GM06990 (cell line): ENCODE measurements around the gene BST1.

Experiments
- DNase-seq: peaks from one replicate; pipeline ENCODE4 v3.0.0-alpha.2; 2011; ENCODE audit not compliant: insufficient read length; ENCODE audit errors: extremely low read depth
- H3K27me3 ChIP-seq: replicated peaks from 2 replicates; pipeline ENCODE4 v1.6.0; 2011; ENCODE audit warnings: low read length; ENCODE audit not compliant: control insufficient read depth, insufficient read depth
- H3K36me3 ChIP-seq: 2 replicates; pipeline ENCODE4 v1.5.1; 2011; ENCODE audit warnings: low read length; ENCODE audit not compliant: control insufficient read depth, insufficient read depth
- H3K4me3 ChIP-seq: replicated peaks from 2 replicates; pipeline ENCODE4 v1.5.1; 2011; ENCODE audit warnings: low read depth, mild to moderate bottlenecking, control low read depth, low read length
- CTCF ChIP-seq: IDR thresholded peaks from 2 replicates; pipeline ENCODE4 v1.5.1; 2011; ENCODE audit warnings: low read length, control low read depth, mild to moderate bottlenecking, inconsistent platforms; ENCODE audit not compliant: insufficient read depth, poor library complexity, severe bottlenecking

BST1 gene

DNA sequence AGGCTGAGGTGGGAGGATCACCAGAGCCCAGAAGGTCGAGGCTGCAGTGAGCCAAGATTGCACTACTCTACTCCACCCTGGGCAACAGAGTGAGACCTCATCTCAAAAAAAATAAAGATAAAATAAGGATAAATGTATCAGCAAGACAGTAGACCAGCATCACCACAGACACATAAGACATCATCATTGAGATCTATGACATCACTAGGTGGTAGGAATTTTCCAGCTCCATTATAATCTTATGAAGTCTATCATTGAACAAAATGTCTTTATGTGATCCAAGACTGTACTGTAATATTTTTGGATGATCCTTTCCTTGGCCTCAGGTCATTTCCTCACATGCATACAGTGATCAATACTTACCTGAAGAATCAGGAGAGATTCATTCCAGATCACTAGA, 29.5 kb upstream of the BST1 start:
- no peak for DNase-seq
- Histone ChIP-seq H3K27me3 (no peaks in the 10 kb centered on the region), H3K4me3 (no peak overlapping the region), H3K36me3 (no peaks in the 10 kb centered on the region)
- no peak for TF ChIP-seq CTCF

DNA sequence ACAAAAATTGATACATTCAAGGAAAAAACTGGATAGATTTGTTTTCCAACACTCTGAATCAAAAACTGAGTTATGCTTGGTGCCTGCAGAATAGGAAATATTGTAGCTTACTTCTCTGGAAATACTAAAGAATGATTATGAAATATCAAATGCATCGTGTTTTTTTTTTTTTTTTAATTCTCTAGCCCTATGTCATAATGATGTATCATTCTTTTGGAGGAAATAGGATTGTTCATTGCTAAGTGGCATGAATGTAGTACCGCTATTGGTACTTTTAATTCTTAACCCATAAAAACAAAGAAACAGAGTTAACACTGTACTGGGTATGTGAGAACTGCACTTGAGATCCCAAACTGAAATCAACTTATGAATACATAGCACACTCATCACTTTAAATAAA, 28.8 kb upstream of the BST1 start:
- H3K36me3 ChIP-seq = no peaks in the 10 kb centered on the region
- no peak for TF ChIP-seq CTCF
- DNase-seq = no peak

GRCh38 chr4:15674926-15675325, 27.9 kb upstream of the BST1 start:
- H3K4me3 ChIP-seq = no peak overlapping the region
- no peak for TF ChIP-seq CTCF
- no peaks in the 10 kb centered on the region for H3K27me3 ChIP-seq
- H3K36me3 ChIP-seq = no peaks in the 10 kb centered on the region
- DNase-seq = no peak

More for the DNA sequence above, 28.8 kb upstream of the BST1 start:
- no peak overlapping the region for H3K4me3 ChIP-seq
- H3K27me3 ChIP-seq = no peaks in the 10 kb centered on the region

GRCh38 chr4:15675356-15675755, 27.5 kb upstream of the BST1 start:
- Histone ChIP-seq H3K4me3 (no peak overlapping the region), H3K36me3 (no peaks in the 10 kb centered on the region), H3K27me3 (no peaks in the 10 kb centered on the region)
- TF ChIP-seq CTCF = no peak
- DNase-seq = no peak

DNA sequence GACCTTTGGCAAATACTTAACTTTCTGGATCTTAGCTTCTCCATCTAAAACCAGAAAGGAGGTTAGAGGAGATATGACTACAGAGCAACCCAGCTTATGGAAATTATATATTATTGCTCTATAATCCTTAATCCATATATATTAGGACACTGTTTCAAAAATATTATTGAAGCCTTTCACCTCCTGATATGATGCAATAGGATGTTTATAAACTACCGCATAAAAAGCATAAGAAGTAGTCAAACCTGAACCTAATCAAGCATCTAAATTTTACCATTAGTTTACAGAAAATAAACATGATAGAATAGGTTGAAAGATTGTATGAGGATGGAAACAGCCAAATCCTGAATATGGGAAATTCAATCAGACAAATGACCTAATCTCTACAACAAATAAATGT, 26.8 kb upstream of the BST1 start:
- Histone ChIP-seq H3K27me3 (no peaks in the 10 kb centered on the region), H3K36me3 (no peaks in the 10 kb centered on the region), H3K4me3 (no peak overlapping the region)
- TF ChIP-seq CTCF = no peak
- no peak for DNase-seq

- Histone ChIP-seq H3K4me3 (no peak overlapping the region), H3K27me3 (no peaks in the 10 kb centered on the region), H3K36me3 (no peaks in the 10 kb centered on the region)
- no peak for TF ChIP-seq CTCF
- no peak for DNase-seq
These were observed 26.0 kb upstream of the BST1 start for GRCh38 chr4:15676899-15677298.
